Thyroid gland (tissue), 4 donors: ENCODE data around the gene N4BP2. TPM values are rescaled to one million over a fixed set of nuclear protein-coding genes. Genes with fewer than 3 reads are reported as not detected.

Source experiments
- DNase-seq, 2 donors: peaks; one replicate each; pipeline ENCODE4 v3.0.0-alpha.2; 2019
- H3K27ac ChIP-seq, 3 donors: fragments of 200-600 bp; sonication (generic); 1 replicate in 2 of 3; 2 replicates in 1 of 3; pipeline ENCODE4 v1.5.1; 2016 to 2019; ENCODE audit warnings: mild to moderate bottlenecking in 1 of 3, moderate library complexity in 1 of 3
- H3K27me3 ChIP-seq: fragments of 200-600 bp; sonication (generic); one replicate; pipeline ENCODE4 v1.5.1; 2019
- H3K36me3 ChIP-seq, 2 donors: fragments of 200-600 bp; sonication (generic); one replicate each; pipeline ENCODE4 v1.5.1; 2016 to 2019
- H3K4me1 ChIP-seq, 2 donors: fragments of 200-600 bp; sonication (generic); one replicate each; pipeline ENCODE4 v1.5.1; 2017 to 2019
- H3K4me3 ChIP-seq, 3 donors: fragments of 200-600 bp; sonication (generic); replicated peaks in 1 of 3; 1 replicate in 2 of 3; 2 replicates in 1 of 3; pipeline ENCODE4 v1.5.1; 2016; ENCODE audit warnings: mild to moderate bottlenecking in 1 of 3
- H3K9me3 ChIP-seq: fragments of 200-600 bp; sonication (generic); one replicate; pipeline ENCODE4 v1.5.1; 2017
- POLR2A ChIP-seq, 2 donors: fragments of 450-650 bp; IDR thresholded peaks; one replicate each; pipeline ENCODE4 v1.6.1; 2017; ENCODE audit warnings: antibody characterized with exemption in 2 of 2, mild to moderate bottlenecking in 2 of 2, moderate library complexity in 1 of 2
- WGBS, 2 donors: methylation state at CpG; one replicate each; pipeline ENCODE4 v1.1.5; 2017; 5-methylcytosine and 5-hydroxymethylcytosine counted together
- intact Hi-C: fragments of 100-400 bp; cut with DNase I; formaldehyde crosslinking; loops from one replicate; pipeline ENCODE4 v1.15.1; 2023
- total RNA-seq, 4 donors: library from RNA; depleted of rRNA; stranded (reverse); fragments of >200 nt; gene quantifications; one replicate each; pipeline ENCODE4 v1.2.3, GENCODE V29; 2016
- TF ChIP-seq, protein P1 (sequence below), 6 experiments: fragments of 200-600 bp in 3 of 6; fragments of 450-650 bp in 3 of 6; sonication (generic) in 3 of 6; IDR thresholded peaks; one replicate each; pipeline ENCODE4 v1.5.1; 2016 to 2019; ENCODE audit warnings: antibody characterized with exemption in 6 of 6, mild to moderate bottlenecking in 2 of 6, inconsistent platforms in 1 of 6, moderate library complexity in 1 of 6

The N4BP2 gene
- total RNA-seq, 4 donors from 2014 or later = 20.4 to 37.4 (median 25.5) TPM

GRCh38 chr4:40187386-40187906 lies 130.8 kb downstream of the N4BP2 start:
- H3K9me3 ChIP-seq = no peaks in the 10 kb centered on the region
- no peak for TF ChIP-seq POLR2A (IDR thresholded peaks at IDR 0.05)
- TF ChIP-seq, protein P1, sequence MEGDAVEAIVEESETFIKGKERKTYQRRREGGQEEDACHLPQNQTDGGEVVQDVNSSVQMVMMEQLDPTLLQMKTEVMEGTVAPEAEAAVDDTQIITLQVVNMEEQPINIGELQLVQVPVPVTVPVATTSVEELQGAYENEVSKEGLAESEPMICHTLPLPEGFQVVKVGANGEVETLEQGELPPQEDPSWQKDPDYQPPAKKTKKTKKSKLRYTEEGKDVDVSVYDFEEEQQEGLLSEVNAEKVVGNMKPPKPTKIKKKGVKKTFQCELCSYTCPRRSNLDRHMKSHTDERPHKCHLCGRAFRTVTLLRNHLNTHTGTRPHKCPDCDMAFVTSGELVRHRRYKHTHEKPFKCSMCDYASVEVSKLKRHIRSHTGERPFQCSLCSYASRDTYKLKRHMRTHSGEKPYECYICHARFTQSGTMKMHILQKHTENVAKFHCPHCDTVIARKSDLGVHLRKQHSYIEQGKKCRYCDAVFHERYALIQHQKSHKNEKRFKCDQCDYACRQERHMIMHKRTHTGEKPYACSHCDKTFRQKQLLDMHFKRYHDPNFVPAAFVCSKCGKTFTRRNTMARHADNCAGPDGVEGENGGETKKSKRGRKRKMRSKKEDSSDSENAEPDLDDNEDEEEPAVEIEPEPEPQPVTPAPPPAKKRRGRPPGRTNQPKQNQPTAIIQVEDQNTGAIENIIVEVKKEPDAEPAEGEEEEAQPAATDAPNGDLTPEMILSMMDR (IDR thresholded peaks at IDR 0.05) = no peak
- no peak for DNase-seq
- no peak overlapping the region for H3K27ac ChIP-seq
- H3K36me3 ChIP-seq = no peaks in the 10 kb centered on the region
- 92 to 95% methylated on average over 4 of the region's 4 CpGs for WGBS, 2 donors
- H3K27me3 ChIP-seq = no peaks in the 10 kb centered on the region
- peaks cover 5 to 11% of the 10 kb centered on the region in 2 donors for H3K4me1 ChIP-seq
- intact Hi-C loops = no loop called here
- H3K4me3 ChIP-seq = no peak overlapping the region

DNA sequence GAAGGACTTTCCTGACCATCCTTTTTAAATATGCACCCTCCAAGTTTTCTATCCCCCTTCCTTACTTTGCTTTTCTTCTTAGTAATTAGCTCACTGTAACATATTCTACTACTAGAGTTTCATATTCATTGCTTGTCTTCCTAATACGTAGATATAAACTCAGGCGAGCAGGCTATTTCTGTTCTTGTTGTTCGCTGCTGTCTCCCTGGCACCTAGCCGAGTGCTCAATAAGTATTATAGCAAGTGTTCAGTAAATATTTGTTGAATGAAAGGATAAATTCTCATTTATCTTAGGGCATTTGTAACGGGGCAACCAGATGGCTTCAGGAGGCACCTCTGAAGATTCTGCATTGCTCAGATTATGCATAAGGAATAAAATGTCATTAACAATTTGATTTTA lies 133.4 kb downstream of the N4BP2 start:
- intact Hi-C loops = no loop called here
- H3K4me1 ChIP-seq = peaks cover 5 to 11% of the 10 kb centered on the region in 2 donors
- no peak for TF ChIP-seq POLR2A (IDR thresholded peaks at IDR 0.05)
- TF ChIP-seq, protein P1 (IDR thresholded peaks at IDR 0.05) = no peak
- H3K4me3 ChIP-seq = no peak overlapping the region
- H3K9me3 ChIP-seq = no peaks in the 10 kb centered on the region
- H3K27ac ChIP-seq = no peak overlapping the region
- WGBS, 2 donors = 84 to 93% methylated on average over 5 of the region's 5 CpGs
- no peaks in the 10 kb centered on the region for H3K36me3 ChIP-seq
- no peak for DNase-seq
- no peaks in the 10 kb centered on the region for H3K27me3 ChIP-seq

DNA sequence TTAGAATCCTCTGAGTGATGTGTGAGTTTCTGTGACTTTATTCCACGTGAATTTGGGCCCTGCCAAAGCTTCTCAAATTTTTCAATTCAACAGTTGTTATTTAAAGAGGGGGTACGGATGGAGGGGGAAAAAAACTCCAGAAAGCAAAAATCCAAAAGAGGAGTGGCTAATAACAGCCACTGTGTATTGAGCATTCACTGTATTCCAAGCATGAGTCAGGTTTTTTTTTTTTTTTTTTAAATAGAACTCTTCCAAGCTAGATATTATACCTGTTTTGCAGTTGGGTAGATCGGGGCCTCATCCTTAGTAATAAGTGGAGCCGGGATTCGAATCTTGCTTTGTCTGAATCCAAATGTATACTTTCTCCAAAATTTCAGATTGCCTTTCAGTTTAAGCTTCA lies 133.8 kb downstream of the N4BP2 start:
- TF ChIP-seq POLR2A (IDR thresholded peaks at IDR 0.05) = no peak
- TF ChIP-seq, protein P1 (IDR thresholded peaks at IDR 0.05) = no peak
- H3K4me1 ChIP-seq = peaks cover 5 to 11% of the 10 kb centered on the region in 2 donors
- WGBS, 2 donors = 84 to 90% methylated on average over 5 of the region's 5 CpGs
- no peaks in the 10 kb centered on the region for H3K9me3 ChIP-seq
- H3K27ac ChIP-seq = no peak overlapping the region
- no peaks in the 10 kb centered on the region for H3K36me3 ChIP-seq
- no peak for DNase-seq
- no peak overlapping the region for H3K4me3 ChIP-seq
- no peaks in the 10 kb centered on the region for H3K27me3 ChIP-seq
- intact Hi-C loops = no loop called here

DNA sequence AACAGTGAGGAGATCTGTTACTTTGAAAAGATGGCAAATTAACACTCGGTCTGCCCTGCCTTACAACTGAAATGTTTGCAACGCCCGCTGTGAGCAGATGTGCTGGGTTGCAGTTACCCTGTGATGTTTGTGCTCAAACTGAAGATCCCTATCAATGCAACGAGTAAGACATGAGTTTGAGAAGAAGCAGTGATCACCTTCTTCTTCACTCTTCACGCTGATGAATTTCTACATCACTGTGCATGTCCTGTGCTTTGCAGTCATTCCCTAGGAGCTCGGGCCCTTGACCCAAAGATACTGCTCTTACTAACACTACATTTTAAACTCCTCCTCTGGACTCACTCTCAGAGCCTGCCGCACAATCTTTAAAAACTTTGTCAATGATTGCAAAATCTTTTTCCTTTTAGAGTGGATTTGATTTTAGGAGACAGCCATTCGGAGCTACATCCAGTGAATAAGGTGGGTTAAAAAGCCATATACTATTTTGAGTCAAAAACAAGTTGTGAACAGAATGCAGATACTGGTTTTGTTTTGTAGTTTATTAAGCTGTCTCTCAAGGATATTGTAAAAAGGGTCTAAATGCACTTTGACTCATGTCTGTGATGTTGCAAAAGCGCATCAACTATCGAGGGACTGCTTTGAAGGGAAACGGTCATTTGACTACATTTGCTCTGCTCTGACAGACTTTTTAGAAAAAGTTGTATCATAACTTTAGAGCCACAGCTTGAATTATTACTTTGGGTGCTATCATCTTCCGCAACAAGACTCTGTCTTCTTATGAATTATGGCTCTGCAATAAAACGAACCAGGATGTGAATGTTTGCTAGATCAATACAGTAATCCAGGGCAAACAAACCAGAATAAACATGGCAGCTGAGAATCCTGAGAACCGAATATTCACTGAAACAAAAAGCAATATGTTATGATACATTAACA lies 134.5 kb downstream of the N4BP2 start:
- no peak for DNase-seq
- Histone ChIP-seq H3K4me3 (no peak overlapping the region), H3K27ac (no peak overlapping the region), H3K9me3 (no peaks in the 10 kb centered on the region), H3K36me3 (no peaks in the 10 kb centered on the region), H3K27me3 (no peaks in the 10 kb centered on the region), H3K4me1 (peaks cover 4 to 5% of the 10 kb centered on the region in 2 donors)
- TF ChIP-seq, protein P1 (IDR thresholded peaks at IDR 0.05) = no peak
- TF ChIP-seq POLR2A (IDR thresholded peaks at IDR 0.05) = no peak
- intact Hi-C loops = no loop called here
- WGBS, 2 donors = 65 to 67% methylated on average over 14 of the region's 14 CpGs
